Limb (tissue), 2 donors: ENCODE results near the gene LRP1.

Source experiments
- DNase-seq, 2 donors: peaks; one replicate each; pipeline ENCODE4 v3.0.0-alpha.2; 2016; ENCODE audit errors: extremely low spot score in 2 of 2

Gene LRP1

DNA sequence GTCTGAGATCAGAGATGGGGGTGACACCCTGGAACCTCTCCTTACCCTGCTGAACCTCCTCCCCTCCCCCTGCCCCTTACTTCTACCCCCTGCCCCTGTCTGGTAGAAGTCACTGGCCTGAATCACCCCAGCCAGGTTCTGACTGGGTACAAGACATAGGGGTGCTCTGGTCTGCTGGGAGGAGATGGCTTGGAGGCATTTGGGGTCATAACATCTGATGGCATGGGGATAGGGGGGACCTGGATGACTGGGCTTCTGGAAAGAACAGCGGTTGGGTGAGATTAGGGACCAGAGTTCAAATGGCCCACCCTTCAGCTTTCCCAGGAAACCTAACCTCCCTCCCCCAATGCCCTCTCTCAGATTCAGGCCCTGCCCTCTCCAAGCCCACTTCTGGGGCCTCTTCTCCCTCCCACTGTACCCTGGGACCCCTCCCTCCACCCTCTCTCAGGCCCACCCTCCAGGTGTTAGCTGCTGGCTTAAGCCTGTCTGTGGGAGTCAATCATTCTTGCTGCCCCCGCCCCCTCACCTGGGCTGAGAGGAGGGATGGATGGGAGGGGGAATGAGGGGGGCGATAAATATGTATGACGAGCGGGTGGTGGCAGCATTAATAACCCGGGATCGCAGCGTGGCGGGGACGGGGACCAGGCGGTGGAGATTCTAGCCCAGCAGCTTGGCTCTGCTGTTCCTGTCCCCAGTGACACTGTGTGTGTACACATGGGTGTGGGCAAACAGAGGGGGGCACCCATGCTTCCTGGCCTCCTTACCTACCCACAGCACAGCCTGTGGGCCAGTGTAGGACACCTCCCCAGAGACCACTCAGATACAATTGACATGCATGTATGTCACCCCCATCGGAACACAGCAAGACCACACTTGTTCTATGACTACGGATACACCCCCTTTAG is 94.3 kb downstream of the LRP1 start:
- no peak for DNase-seq

DNA sequence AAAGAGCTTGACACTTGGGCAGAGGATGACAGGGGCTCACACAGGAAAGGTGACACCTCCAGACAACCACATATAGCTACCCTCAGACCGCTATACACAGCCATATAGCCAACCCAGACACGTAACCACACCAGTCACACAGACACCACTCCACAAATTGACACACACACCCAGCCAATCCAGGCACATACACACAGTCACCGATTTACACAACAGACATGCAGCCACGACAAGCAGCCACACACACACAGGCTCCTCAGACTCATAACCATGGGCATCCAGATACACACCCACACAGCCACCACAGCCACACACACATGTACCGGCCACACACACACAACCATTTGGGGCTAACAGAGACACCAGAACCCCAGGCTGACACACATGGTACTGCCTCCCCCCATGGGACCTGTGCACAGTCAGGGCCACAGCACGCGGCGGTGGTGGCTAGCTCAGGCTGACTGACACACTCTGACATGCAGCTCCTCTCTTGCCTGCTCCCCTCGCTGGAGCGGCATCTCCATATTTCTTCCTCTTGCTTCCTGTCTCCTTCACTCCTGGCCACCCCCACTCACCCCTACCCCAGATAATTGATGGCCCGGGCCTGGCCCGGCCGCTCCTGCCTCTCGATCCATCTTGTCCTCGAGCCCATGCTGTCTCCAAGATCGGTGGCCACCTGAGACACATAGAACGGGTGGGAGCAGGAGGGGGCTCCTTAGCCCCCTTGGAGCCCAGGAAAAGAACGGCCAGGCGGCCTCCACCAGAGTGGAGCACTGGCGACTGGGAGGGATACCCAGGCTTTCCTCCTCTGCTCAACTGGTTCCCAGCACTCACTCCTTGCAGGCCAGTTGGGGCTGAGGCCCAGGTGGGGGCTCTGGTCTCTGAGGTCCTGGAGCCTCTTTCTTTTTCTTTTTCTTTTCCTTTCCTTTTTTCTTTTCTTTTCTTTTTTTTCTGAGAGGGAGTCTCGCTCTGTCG is 95.2 kb downstream of the LRP1 start:
- no peak for DNase-seq

DNA sequence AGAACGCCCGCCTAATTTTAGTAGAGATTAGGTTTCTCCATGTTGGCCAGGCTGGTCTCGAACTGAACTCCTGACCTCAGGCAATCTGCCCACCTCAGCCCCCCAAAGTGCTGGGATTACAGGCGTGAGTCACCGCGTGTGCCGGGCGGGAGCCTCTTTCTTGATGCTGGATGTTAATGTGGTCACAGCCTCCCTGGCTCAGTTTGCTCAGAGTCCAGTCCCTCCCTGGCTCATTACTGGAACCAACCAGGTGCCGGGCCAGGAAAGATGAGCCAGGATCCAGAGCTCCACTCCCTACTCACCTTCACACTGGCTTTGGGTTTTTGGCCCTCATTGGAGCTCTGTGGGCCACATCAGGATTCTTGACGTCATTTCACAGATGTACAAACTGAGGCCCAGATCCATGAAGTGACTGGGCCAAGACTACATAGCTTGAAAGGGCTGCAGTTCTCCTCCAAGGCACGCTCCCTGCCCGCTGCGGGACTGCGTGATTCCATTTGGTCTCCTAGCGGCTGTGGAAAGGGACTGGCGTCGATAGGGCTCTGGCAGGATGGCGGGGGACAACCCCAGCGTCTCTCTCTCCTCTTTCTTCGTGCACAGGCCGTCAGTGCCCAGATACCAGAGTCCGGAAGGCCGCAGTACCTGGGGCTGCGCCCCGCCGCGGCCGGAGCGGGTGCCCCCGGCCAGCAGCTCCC is 96.1 kb downstream of the LRP1 start:
- no peak for DNase-seq

DNA sequence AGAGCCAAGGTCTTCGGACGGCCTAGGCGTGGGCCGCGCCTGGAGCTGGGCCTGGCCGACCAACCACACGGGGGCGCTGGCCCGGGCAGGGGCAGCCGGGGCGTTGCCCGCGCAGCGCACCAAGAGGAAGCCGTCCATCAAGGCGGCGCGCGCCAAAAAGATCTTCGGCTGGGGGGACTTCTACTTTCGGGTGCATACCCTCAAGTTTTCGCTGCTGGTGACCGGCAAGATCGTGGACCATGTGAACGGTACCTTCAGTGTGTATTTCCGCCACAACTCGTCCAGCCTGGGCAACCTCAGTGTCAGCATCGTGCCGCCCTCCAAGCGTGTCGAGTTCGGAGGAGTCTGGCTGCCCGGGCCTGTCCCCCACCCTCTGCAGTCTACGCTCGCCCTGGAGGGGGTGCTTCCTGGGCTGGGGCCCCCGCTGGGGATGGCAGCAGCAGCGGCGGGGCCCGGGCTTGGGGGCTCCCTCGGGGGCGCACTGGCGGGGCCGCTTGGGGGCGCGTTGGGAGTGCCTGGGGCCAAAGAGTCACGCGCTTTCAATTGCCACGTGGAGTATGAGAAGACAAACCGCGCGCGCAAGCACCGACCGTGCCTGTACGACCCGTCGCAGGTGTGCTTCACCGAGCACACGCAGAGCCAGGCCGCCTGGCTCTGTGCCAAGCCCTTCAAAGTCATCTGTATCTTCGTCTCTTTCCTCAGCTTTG is 96.8 kb downstream of the LRP1 start:
- no peak for DNase-seq

DNA sequence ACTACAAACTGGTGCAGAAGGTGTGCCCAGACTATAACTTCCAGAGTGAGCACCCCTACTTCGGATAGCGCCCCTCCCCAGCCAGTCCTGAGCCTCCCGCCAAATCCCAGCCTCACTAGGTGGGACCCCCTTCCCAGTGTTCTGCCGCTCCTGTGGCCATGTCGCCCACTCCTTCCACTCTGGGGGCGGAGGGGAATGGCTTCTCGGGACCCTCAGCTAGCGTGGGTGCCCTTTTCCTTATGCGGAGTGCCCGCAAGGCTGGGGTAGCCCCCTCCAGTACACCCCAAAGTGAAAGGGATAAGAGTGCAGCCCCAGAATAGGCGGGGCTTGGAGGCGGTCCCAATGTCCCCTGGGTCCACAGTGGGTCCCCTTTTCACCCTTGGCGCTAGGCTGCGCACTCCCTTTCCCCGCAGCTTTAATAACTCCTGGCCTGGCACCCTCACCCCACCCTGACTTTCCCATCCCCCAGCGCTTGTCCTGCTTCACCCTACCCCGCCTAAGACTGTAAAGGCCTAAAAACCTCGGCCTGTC is 97.5 kb downstream of the LRP1 start:
- DNase-seq, result no peak

DNA sequence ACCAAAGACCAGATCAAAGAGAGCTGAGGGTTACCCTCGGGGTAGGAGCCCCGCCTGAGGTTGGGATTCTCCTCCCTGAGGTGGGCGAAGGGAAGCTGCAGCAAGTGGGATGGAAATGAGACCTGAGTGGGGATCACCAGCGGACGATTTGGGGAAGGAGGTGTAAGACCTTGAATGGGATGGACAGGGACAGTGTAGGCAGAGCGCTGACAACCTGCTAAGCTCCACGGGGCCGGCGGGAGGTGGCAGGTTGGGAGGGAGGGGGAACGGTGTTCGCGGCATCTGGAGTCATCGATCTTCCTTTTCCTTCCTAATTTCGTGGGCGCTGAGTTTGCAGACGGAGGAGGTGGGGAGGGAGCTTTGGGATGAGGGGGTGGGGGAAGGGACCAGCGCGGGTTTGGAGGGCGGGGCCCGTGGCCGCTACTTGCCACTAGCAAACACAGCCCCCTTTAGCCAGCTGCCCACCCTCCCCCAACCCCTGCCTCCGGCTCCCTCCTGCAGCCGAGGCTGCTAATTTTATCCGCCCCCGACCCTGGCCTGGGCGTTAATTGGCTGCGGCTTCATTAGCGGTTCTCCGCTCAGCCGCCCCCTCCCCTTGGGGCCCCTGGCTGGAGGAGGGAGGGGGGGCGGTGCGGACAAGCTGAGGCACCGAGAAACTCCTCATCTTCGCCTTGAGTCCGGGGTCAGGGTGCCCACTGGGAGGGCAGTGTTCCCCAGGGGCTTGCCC is 98.5 kb downstream of the LRP1 start:
- DNase-seq, result no peak

DNA sequence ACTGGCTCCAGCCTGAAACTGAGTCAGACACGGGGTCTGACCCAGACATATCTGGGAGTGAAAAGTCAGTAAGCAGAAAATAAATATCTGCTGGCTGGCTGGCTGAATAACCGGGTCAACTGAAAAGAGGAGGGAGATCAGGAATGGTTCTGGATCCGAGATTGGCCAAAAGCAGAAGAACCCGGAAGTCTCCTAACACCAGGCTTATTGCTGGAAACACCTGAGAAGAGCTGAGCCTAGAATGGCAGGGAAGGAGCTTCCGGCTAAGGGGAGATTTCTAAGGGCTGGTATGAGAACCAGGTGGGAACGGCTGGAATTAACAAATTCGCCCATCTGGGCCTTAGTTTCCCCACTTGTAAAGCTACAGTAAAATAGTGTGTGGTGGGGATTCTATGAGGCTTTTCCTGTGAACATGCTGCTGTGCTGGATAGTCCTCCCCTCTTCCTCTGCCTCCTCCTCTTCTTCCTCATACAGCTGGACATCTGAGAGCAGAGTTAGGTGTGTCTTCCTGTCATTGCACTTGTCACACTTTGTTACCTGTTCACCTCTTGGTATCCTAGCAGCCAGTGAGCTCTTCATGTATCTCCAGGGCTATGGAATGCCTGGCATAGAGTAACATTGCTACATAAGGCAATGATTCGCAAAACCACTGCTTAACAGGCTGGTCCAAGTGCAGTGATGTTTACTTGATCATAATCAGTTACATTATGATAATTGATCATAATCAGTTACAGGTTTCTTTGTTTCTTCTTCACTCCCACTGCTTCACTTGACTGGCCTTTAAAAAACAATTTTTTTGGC is 99.2 kb downstream of the LRP1 start:
- no peak for DNase-seq

DNA sequence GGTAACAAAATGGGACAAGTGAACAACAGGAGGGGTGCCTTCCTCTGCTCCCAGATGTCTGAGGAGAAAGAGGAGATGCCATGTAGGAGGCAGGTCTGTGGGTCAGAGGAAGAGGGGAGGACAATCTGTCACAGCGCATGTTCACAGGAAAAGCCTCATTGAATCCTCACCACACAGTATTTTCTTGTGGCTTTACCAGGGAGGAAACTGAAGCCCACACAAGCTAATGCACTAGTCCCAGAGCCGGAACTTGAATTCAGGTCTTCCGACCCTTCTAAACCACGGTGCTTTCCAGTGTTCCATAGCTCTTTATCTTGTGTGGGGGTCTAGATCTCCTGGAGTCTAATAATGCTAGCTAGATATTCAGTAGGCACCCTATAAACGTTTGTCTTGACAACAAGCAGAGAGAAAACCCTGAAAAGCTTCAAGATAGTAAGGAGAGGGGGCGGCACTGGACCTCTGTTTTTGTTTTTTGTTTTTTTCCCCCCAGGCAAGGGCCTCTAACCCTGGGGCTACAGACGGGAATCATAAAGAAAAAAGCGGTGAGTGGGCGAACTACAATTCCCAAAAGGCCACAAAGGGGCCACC is 100.9 kb downstream of the LRP1 start:
- DNase-seq, result no peak

DNA sequence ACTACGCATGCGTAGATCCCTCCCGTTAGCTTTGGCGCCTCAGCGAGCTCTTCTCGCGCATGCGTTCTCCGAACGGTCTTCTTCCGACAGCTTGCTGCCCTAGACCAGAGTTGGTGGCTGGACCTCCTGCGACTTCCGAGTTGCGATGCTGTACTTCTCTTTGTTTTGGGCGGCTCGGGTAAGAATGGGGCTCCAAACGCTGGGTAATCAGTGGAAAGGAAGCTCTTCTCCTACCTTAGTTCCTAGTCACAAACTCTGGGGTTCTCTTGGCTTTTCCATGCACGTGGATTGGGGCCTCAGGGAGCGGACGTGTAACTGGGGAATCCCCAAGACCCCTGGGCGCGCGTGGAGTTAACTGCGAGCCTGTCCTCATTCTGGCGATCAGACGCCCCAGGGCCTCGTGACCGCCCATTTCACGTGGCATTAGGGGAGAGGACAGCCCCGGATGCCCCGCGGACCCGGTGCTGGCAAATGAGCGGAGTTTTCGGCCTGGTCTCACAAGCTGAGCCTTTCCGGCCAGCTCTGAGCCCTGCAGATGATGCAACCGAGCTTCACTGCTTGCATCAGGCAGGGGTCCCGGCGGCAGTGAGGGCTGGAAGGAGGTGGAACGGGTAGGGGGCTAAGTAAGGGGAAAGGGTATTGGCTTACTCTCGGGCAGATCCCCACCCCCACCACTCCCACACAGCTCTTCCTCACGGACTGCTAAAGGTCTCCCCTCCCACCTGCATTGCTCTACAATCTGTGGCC is 101.5 kb downstream of the LRP1 start, which contains the start of gene SHMT2:
Gene SHMT2 (plus strand): TSS at position 78 of the 747 bp plus-strand sequence. CDS start 68 bp downstream, at position 146.
- peak; percentile 93 to 99 for DNase-seq

DNA sequence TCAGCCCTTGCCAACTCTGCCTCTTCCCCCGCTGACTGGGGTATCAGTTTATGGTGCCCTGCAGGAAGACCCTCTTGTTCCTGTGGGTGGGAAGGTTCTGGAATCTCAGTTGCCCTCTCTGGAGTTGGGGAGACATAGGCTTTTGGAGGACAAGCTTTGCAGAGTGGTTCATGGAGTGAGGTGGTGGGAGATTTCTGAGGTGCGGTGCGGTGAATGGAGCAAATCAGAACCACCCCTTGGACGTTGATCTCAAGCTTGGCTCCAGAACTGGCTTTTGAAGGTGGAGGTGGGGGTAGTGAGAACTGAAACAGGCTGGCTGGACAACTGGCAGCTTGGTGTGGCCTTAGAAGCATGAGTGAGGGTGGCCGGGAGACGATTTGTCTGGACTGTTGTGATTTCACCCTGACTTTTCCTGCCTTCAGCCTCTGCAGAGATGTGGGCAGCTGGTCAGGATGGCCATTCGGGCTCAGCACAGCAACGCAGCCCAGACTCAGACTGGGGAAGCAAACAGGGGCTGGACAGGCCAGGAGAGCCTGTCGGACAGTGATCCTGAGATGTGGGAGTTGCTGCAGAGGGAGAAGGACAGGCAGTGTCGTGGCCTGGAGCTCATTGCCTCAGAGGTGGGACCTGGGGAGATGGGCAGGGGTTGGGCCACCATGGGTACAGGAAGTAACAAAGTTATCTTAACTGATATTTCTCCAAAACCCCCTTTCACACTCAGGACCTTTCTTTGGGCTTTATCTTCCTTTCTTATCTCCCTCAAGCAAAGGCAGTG is 102.3 kb downstream of the LRP1 start:
- no peak for DNase-seq

DNA sequence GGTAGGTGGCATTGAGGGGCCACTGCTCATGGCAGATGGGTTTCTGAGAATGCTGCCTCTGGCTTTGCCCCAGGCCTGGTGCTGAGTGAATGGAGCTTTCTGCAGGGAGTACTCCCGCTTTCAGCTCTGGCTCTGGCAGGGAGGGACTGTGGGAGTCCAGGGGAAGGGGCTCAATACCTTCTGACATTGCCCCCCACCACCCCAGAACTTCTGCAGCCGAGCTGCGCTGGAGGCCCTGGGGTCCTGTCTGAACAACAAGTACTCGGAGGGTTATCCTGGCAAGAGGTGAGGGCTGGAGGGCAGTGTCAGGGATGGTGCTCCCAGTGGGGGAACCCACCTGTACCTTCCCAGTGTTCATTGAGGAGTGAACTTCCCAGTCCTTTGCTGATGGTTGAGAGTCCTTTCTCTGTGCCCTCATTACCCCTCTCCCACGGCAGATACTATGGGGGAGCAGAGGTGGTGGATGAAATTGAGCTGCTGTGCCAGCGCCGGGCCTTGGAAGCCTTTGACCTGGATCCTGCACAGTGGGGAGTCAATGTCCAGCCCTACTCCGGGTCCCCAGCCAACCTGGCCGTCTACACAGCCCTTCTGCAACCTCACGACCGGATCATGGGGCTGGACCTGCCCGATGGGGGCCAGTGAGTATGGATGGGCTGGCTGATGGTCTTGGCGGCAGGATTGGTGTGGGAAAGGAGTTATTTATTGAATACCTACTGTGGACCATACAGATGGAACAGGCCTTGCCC is 103.2 kb downstream of the LRP1 start:
- no peak for DNase-seq

DNA sequence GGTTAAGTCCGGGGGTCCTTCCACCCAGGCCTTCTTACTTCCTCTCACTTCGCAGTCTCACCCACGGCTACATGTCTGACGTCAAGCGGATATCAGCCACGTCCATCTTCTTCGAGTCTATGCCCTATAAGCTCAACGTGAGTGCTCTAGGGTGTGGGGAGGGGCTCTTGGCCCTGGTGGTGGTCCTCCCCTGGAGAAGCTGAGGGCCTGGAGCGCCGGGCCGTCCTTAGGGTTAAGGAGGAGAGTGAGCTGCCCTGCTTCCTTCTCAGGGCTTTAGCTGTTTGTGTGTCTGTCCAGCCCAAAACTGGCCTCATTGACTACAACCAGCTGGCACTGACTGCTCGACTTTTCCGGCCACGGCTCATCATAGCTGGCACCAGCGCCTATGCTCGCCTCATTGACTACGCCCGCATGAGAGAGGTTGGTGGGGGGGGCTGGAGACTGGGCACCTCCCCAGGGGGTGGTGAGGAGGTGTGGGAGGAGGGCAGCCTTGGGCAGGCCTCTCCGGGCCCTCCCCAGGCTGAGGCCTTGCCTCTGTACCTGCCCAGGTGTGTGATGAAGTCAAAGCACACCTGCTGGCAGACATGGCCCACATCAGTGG is 104.0 kb downstream of the LRP1 start:
- no peak for DNase-seq

DNA sequence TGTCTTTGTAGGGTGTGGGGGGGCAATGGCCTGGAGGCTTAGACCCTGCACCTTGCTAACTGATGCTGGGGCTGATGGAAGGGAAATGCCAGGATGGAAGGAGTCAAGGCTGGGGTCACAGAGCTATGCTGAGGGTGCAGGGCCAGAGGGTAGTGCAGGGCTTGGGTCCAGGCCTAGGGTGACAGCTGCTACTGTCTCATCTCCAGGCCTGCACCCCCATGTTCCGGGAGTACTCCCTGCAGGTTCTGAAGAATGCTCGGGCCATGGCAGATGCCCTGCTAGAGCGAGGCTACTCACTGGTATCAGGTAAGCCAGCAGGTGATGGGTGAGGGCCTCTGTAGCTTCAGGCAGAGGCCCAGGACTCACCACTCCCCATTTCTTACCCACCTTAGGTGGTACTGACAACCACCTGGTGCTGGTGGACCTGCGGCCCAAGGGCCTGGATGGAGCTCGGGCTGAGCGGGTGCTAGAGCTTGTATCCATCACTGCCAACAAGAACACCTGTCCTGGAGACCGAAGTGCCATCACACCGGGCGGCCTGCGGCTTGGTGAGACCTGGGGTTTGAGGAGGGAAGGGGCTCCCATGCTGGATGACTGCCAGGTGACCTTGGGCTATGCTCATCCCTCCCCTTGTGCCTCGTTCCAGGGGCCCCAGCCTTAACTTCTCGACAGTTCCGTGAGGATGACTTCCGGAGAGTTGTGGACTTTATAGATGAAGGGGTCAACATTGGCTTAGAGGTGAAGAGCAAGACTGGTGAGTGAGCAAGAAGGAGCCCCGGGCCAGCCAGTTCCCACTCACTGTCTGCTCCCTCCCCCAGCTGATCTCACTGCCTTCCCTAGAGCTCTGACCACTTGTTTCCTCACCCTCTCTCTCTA is 105.3 kb downstream of the LRP1 start:
- DNase-seq, result no peak

DNA sequence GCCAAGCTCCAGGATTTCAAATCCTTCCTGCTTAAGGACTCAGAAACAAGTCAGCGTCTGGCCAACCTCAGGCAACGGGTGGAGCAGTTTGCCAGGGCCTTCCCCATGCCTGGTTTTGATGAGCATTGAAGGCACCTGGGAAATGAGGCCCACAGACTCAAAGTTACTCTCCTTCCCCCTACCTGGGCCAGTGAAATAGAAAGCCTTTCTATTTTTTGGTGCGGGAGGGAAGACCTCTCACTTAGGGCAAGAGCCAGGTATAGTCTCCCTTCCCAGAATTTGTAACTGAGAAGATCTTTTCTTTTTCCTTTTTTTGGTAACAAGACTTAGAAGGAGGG is 105.9 kb downstream of the LRP1 start:
- no peak for DNase-seq

DNA sequence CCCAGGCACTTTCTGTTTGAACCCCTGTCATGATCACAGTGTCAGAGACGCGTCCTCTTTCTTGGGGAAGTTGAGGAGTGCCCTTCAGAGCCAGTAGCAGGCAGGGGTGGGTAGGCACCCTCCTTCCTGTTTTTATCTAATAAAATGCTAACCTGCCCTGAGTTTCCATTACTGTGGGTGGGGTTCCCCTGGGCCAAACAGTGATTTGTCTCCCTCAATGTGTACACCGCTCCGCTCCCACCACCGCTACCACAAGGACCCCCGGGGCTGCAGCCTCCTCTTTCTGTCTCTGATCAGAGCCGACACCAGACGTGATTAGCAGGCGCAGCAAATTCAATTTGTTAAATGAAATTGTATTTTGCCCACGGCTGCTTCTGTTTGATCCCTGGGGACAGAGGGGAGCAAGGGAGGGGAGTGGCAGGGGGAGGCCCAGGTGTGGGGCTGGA is 106.3 kb downstream of the LRP1 start:
- DNase-seq, result no peak
